ENCODE data around the gene EPB41L4B. TPM values are rescaled to one million over a fixed set of nuclear protein-coding genes. Genes with fewer than 3 reads are reported as not detected.

The EPB41L4B gene
- total and polyA plus RNA-seq, 2 of the 13 experiments (the other 11 are each of a cell fraction or from before 2014, with no cell fraction given), result 17.6 to 22.1 TPM

GRCh38 chr9:109349421-109349846 lies 28.6 kb upstream of the EPB41L4B start (continued):
- no peak for TF ChIP-seq PRDM4 (CRISPR knock-in tag; IDR thresholded peaks at IDR 0.05; ENCODE audit: borderline replicate concordance)
- no peak for TF ChIP-seq ZNF557 (CRISPR knock-in tag; IDR thresholded peaks at IDR 0.05)
- no peak for TF ChIP-seq ZNF318 (CRISPR knock-in tag; IDR thresholded peaks at IDR 0.05)

All from HepG2 (cell line).